GM12878 (cell line): ENCODE data around the gene DPP4. TPM values are rescaled to one million over a fixed set of nuclear protein-coding genes. Genes with fewer than 3 reads are reported as not detected.

ENCODE experiments used
- FOXM1 ChIP-seq: IDR thresholded peaks from 2 replicates; pipeline ENCODE4 v1.6.1; 2012; ENCODE audit warnings: low read depth, mild to moderate bottlenecking, inconsistent platforms, low read length, moderate library complexity
- GABPA ChIP-seq: IDR thresholded peaks from 2 replicates; pipeline ENCODE4 v1.6.1; 2014; ENCODE audit warnings: antibody characterized with exemption, low read depth, mild to moderate bottlenecking, inconsistent platforms
- JUND ChIP-seq: IDR thresholded peaks from 2 replicates; pipeline ENCODE4 v1.6.1; 2012; ENCODE audit warnings: low read depth, mild to moderate bottlenecking, low read length, improper control_type of control experiment, moderate library complexity
- NR2C1 ChIP-seq: fragments of 450-650 bp; IDR thresholded peaks from 2 replicates; pipeline ENCODE4 v1.6.1; 2017; ENCODE audit warnings: antibody characterized with exemption, mild to moderate bottlenecking, moderate library complexity
- NR2F1 ChIP-seq: fragments of 450-650 bp; conservative IDR thresholded peaks from 2 replicates; pipeline ENCODE4 v1.6.1; 2017; ENCODE audit warnings: mild to moderate bottlenecking
- PAX8 ChIP-seq: fragments of 450-650 bp; IDR thresholded peaks from 2 replicates; pipeline ENCODE4 v1.6.1; 2017; ENCODE audit warnings: mild to moderate bottlenecking, moderate library complexity
- SREBF1 ChIP-seq: IDR thresholded peaks from 2 replicates; pipeline ENCODE4 v1.6.1; 2012; ENCODE audit warnings: mild to moderate bottlenecking, low read length
- YBX1 ChIP-seq: fragments of 450-650 bp; IDR thresholded peaks from 2 replicates; pipeline ENCODE4 v1.6.1; 2016; ENCODE audit warnings: antibody characterized with exemption
- ZBED1 ChIP-seq: IDR thresholded peaks from 2 replicates; pipeline ENCODE4 v1.6.1; 2016; ENCODE audit warnings: borderline replicate concordance
- ZNF207 ChIP-seq: fragments of 450-650 bp; IDR thresholded peaks from 2 replicates; pipeline ENCODE4 v1.6.1; 2014; ENCODE audit warnings: antibody characterized with exemption, mild to moderate bottlenecking, borderline replicate concordance
- polyA plus RNA-seq, 11 experiments: library from polyadenylated mRNA; depleted of rRNA in 4 of 11; unstranded in 6 of 11; stranded (reverse) in 5 of 11; fragments of >200 nt; fragmentation: Nextera tagmentation in 4 of 11; fragmentation: Illumina TruSeq in 1 of 11; extraction: Ambion mirVana in 4 of 11; extraction: Trizol in 1 of 11; gene quantifications; 1 replicate in 1 of 11; 2 replicates in 10 of 11; pipeline versions ENCODE4 v1.2.1 to v1.2.3, GENCODE V29; 2011 to 2016; ENCODE audit warnings: inconsistent platforms in 2 of 11, missing spikeins in 2 of 11, low read depth in 1 of 11
- total RNA-seq, 4 experiments: library from RNA; depleted of rRNA in 3 of 4; stranded (reverse); fragments of >200 nt in 3 of 4; fragmentation: Illumina TruSeq in 1 of 4; extraction: Trizol in 1 of 4; gene quantifications; 2 replicates each; pipeline versions ENCODE4 v1.2.1 to v1.2.3, GENCODE V29; 2013 to 2021
- TF ChIP-seq, protein P1 (sequence below): fragments of 450-650 bp; IDR thresholded peaks from 2 replicates; pipeline ENCODE4 v1.6.1; 2016; ENCODE audit warnings: mild to moderate bottlenecking, moderate library complexity, borderline replicate concordance

Gene DPP4
- total and polyA plus RNA-seq, 10 of the 15 experiments (the other 5 are each of a cell fraction or from before 2014, with no cell fraction given) = 4.1 to 11.4 (median 9.3) TPM

DNA sequence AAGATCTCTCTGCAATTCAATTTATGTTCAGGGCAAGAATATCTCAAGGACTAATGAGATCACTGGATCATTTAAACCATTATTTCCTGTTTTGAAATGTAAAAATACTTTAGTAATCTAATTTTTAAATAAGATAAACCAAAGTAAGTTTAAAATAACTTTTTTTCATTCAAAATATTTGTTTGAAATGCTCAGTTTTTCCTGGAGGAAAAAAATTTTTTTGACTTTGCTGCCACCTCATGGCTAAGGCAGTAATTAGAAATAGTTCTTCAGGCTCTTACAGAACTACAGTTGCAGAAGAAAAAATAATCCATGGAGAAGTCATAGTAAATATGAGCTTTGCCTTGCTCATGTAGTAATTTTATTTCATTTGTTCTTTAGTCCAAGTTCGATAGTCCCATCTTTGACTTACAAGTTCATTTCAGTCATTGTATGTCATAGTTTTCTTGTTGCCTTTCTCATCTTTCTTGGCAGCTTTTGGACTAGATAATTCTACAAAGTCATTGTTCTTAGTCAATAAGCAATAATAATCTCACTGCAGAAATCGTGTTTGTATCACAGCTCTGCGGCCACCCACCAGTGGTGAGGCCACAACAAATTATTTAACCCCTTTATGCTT lies 127.4 kb downstream of the DPP4 start (continued):
- TF ChIP-seq ZNF207 (no peak), JUND (no peak), YBX1 (no peak), ZBED1 (no peak), GABPA (no peak), NR2C1 (no peak), NR2F1 (no peak), SREBF1 (no peak), PAX8 (no peak), FOXM1 (no peak)
- TF ChIP-seq, protein P1, sequence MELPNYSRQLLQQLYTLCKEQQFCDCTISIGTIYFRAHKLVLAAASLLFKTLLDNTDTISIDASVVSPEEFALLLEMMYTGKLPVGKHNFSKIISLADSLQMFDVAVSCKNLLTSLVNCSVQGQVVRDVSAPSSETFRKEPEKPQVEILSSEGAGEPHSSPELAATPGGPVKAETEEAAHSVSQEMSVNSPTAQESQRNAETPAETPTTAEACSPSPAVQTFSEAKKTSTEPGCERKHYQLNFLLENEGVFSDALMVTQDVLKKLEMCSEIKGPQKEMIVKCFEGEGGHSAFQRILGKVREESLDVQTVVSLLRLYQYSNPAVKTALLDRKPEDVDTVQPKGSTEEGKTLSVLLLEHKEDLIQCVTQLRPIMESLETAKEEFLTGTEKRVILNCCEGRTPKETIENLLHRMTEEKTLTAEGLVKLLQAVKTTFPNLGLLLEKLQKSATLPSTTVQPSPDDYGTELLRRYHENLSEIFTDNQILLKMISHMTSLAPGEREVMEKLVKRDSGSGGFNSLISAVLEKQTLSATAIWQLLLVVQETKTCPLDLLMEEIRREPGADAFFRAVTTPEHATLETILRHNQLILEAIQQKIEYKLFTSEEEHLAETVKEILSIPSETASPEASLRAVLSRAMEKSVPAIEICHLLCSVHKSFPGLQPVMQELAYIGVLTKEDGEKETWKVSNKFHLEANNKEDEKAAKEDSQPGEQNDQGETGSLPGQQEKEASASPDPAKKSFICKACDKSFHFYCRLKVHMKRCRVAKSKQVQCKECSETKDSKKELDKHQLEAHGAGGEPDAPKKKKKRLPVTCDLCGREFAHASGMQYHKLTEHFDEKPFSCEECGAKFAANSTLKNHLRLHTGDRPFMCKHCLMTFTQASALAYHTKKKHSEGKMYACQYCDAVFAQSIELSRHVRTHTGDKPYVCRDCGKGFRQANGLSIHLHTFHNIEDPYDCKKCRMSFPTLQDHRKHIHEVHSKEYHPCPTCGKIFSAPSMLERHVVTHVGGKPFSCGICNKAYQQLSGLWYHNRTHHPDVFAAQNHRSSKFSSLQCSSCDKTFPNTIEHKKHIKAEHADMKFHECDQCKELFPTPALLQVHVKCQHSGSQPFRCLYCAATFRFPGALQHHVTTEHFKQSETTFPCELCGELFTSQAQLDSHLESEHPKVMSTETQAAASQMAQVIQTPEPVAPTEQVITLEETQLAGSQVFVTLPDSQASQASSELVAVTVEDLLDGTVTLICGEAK = no peak
